ENCODE results near the gene MIGA2. TPM values are rescaled to one million over a fixed set of nuclear protein-coding genes. Genes with fewer than 3 reads are reported as not detected.

MIGA2 gene
- total RNA-seq, 1 experiment from 2014 or later, result 23.7 TPM

DNA sequence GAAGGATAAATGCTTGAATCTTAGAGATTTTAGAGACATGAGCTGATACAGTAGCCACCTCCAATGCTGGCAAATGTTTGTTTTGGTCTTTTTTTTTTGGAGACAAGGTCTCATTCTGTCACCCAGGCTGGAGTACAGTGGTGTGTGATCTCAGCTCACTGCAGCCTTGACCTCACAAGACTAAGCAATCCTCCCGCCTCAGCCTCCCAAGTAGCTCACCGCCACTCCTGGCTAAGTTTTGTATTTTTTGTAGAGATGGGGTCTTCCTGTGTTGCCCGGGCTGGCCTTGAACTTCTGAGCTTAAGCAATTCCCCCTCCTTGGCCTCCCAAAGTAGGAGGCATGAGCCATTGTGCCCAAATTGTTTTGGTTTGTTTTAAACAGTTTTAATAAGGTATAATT lies 37.7 kb downstream of the MIGA2 start:
- no peak overlapping the region for H3K9ac ChIP-seq (ENCODE audit: low read length)
- no peaks in the 10 kb centered on the region for H3K9me3 ChIP-seq (ENCODE audit: control insufficient read depth in 1 of 2, insufficient read depth in 1 of 2, low read depth in 1 of 2, low read length in 2 of 2)
- BruUV-seq (replicated peaks), result no TSS peak
- no peaks in the 10 kb centered on the region for H4K20me1 ChIP-seq (ENCODE audit: insufficient read depth)
- no peaks in the 10 kb centered on the region for H3K36me3 ChIP-seq (ENCODE audit: control insufficient read depth in 1 of 2, insufficient read depth in 2 of 2, low read length in 2 of 2)
- no peak overlapping the region for H2AFZ ChIP-seq (ENCODE audit: low read depth, low read length, poor library complexity, severe bottlenecking)
- TF ChIP-seq MAX (IDR thresholded peaks at IDR 0.05), result no peak
- TF ChIP-seq CBX3 (IDR thresholded peaks at IDR 0.05; ENCODE audit: low read depth), result no peak
- TF ChIP-seq ZFX (IDR thresholded peaks at IDR 0.05), result no peak
- no peak for TF ChIP-seq CTCF (IDR thresholded peaks at IDR 0.05 in 2 of 3, conservative IDR thresholded peaks at IDR 0.05 in 1 of 3; ENCODE audit: borderline replicate concordance in 1 of 3, insufficient read depth in 1 of 3, low read depth in 2 of 3, low read length in 2 of 3)
- no peak for TF ChIP-seq SIN3A (IDR thresholded peaks at IDR 0.05; ENCODE audit: low read depth)
- TF ChIP-seq ELF1 (IDR thresholded peaks at IDR 0.05; ENCODE audit: borderline replicate concordance, low read depth), result no peak
- ChIA-PET CTCF (no interaction called here), RAD21 (ENCODE audit: low non-redundant PET in 1 of 2, low total read pairs in 2 of 2, uncharacterized antibody in 2 of 2, unreplicated experiment in 2 of 2) (no interaction called here), POLR2A (no interaction called here)
- no peaks in the 10 kb centered on the region for H3K79me2 ChIP-seq (ENCODE audit: insufficient read depth, low read length)
- ATAC-seq (no peak), DNase-seq (ENCODE audit: low read depth, low spot score) (no peak)
- no peak overlapping the region for H3K27ac ChIP-seq (ENCODE audit: low read depth, low read length)
- no peaks in the 10 kb centered on the region for H3K27me3 ChIP-seq (ENCODE audit: insufficient read depth, low read length)
- H3K4me2 ChIP-seq (ENCODE audit: low read length), result no peak overlapping the region
- H3K9me2 ChIP-seq (ENCODE audit: insufficient read depth), result no peaks in the 10 kb centered on the region
- no peaks in the 10 kb centered on the region for H3K4me1 ChIP-seq (ENCODE audit: control insufficient read depth in 1 of 2, insufficient read depth in 2 of 2, low read length in 2 of 2)
- no peak overlapping the region for H3K4me3 ChIP-seq (replicated peaks in 1 of 2; ENCODE audit: low read depth in 1 of 2, low read length in 2 of 2)
- intact Hi-C loops (cut with micrococcal nuclease), result no loop called here

DNA sequence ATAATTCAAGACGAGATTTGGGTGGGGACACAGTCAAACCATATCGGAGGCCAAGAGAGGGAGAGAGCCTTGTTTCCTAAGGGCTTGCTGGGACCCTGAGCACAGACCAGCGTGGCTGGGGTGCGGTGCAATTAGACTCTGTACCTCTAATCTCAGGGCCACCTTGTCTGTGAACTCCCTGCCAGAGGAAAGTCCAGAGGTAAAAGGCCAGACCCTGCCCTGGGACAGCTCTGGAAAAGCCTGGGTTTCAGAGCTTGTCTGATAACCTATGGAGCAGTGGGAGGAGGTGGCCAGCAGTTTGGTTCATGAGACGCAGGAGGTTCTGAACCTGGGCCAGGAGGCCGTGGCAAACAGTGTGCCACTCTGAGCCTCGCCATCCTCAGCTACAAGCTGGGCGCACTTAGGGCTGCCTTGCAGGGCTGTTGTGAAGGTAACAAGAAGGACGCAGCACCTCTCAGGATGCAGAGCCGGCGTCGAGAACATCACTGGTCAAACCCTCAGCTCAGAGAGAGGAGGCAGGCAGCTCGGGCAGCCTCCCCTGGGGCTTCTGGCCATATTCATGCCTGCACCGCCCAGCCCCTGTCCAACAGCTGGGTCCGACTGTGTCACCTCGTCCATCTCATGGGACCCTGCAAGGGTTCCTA lies 39.7 kb downstream of the MIGA2 start:
- RAD21 ChIA-PET (ENCODE audit: low non-redundant PET in 1 of 2, low total read pairs in 2 of 2, uncharacterized antibody in 2 of 2, unreplicated experiment in 2 of 2), result no interaction called here
- no peaks in the 10 kb centered on the region for H3K9me3 ChIP-seq (ENCODE audit: control insufficient read depth in 1 of 2, insufficient read depth in 1 of 2, low read depth in 1 of 2, low read length in 2 of 2)
- BruUV-seq (replicated peaks), result no TSS peak
- no peak overlapping the region for H3K27ac ChIP-seq (ENCODE audit: low read depth, low read length)
- H3K4me2 ChIP-seq (ENCODE audit: low read length), result no peak overlapping the region
- DNase-seq (ENCODE audit: low read depth, low spot score) (no peak), ATAC-seq (no peak)
- CTCF ChIA-PET, result no interaction called here
- H3K9me2 ChIP-seq (ENCODE audit: insufficient read depth), result no peaks in the 10 kb centered on the region
- TF ChIP-seq ZFX (IDR thresholded peaks at IDR 0.05), result no peak
- no peaks in the 10 kb centered on the region for H3K79me2 ChIP-seq (ENCODE audit: insufficient read depth, low read length)
- no peak overlapping the region for H3K9ac ChIP-seq (ENCODE audit: low read length)
- intact Hi-C loops (cut with micrococcal nuclease), result no loop called here
- no peak overlapping the region for H3K4me3 ChIP-seq (replicated peaks in 1 of 2; ENCODE audit: low read depth in 1 of 2, low read length in 2 of 2)
- H2AFZ ChIP-seq (ENCODE audit: low read depth, low read length, poor library complexity, severe bottlenecking), result no peak overlapping the region
- peaks cover 5 to 9% of the 10 kb centered on the region in 2 experiments for H3K4me1 ChIP-seq (ENCODE audit: control insufficient read depth in 1 of 2, insufficient read depth in 2 of 2, low read length in 2 of 2)
- POLR2A ChIA-PET, result no interaction called here
- no peaks in the 10 kb centered on the region for H3K27me3 ChIP-seq (ENCODE audit: insufficient read depth, low read length)
- no peaks in the 10 kb centered on the region for H4K20me1 ChIP-seq (ENCODE audit: insufficient read depth)
- H3K36me3 ChIP-seq (ENCODE audit: control insufficient read depth in 1 of 2, insufficient read depth in 2 of 2, low read length in 2 of 2), result no peaks in the 10 kb centered on the region
